Smooth muscle cell (in vitro differentiated cells): Measurements from ENCODE around the gene ARMC6. TPM values are rescaled to one million over a fixed set of nuclear protein-coding genes. Genes with fewer than 3 reads are reported as not detected.

Experiments
- DNase-seq: peaks from one replicate; lab custom pipeline; 2025; ENCODE audit not compliant: unreplicated experiment; lab: John Stamatoyannopoulos, UW
- H2AFZ ChIP-seq: fragments of 200-600 bp; sonication (generic); 2 replicates; pipeline ENCODE4 v1.6.0; 2016; ENCODE audit warnings: antibody characterized with exemption, low read depth, mild to moderate bottlenecking
- H3F3A ChIP-seq: fragments of 200-600 bp; sonication (generic); 2 replicates; pipeline ENCODE4 v1.6.0; 2017; ENCODE audit warnings: antibody characterized with exemption, low read depth
- H3K27ac ChIP-seq: fragments of 200-600 bp; sonication (generic); 2 replicates; pipeline ENCODE4 v1.5.1; 2016; ENCODE audit warnings: low read depth, mild to moderate bottlenecking
- H3K27me3 ChIP-seq: fragments of 200-600 bp; sonication (generic); 2 replicates; pipeline ENCODE4 v1.6.1; 2016; ENCODE audit warnings: low read depth, mild to moderate bottlenecking
- H3K36me3 ChIP-seq: fragments of 200-600 bp; sonication (generic); 2 replicates; pipeline ENCODE4 v1.5.1; 2016; ENCODE audit warnings: low read depth
- H3K4me1 ChIP-seq: fragments of 200-600 bp; sonication (generic); 2 replicates; pipeline ENCODE4 v1.5.1; 2016; ENCODE audit warnings: low read depth
- H3K4me2 ChIP-seq: fragments of 200-600 bp; sonication (generic); 2 replicates; pipeline ENCODE4 v1.6.0; 2016; ENCODE audit warnings: mild to moderate bottlenecking
- H3K4me3 ChIP-seq: fragments of 200-600 bp; sonication (generic); 2 replicates; pipeline ENCODE4 v1.5.1; 2016; ENCODE audit warnings: mild to moderate bottlenecking
- H3K79me2 ChIP-seq: fragments of 200-600 bp; sonication (generic); 2 replicates; pipeline ENCODE4 v1.6.0; 2016; ENCODE audit warnings: low read depth, mild to moderate bottlenecking
- H3K9ac ChIP-seq: fragments of 200-600 bp; sonication (generic); 2 replicates; pipeline ENCODE4 v1.6.0; 2016; ENCODE audit warnings: low read depth
- H3K9me3 ChIP-seq: fragments of 200-600 bp; sonication (generic); replicated peaks from 2 replicates; pipeline ENCODE4 v1.5.1; 2016; ENCODE audit warnings: low read depth
- H4K20me1 ChIP-seq: fragments of 200-600 bp; sonication (generic); 2 replicates; pipeline ENCODE4 v1.6.0; 2016; ENCODE audit warnings: low read depth
- CTCF ChIP-seq: fragments of 200-600 bp; sonication (generic); IDR thresholded peaks from 2 replicates; pipeline ENCODE4 v1.5.1; 2017; ENCODE audit warnings: borderline replicate concordance, mild to moderate bottlenecking, antibody characterized with exemption; ENCODE audit not compliant: insufficient read depth, poor library complexity, severe bottlenecking
- WGBS: methylation state at CpG from one replicate; pipeline ENCODE4 v1.1.7; 2016; ENCODE audit warnings: low lambda C conversion rate; 5-methylcytosine and 5-hydroxymethylcytosine counted together
- polyA plus RNA-seq: library from polyadenylated mRNA; unstranded; fragments of >200 nt; fragmentation: Nextera tagmentation; extraction: Ambion mirVana; gene quantifications from 2 replicates; pipeline ENCODE4 v1.2.1, GENCODE V29; 2016
- total RNA-seq: library from RNA; depleted of rRNA; stranded (reverse); fragments of >200 nt; gene quantifications from 2 replicates; pipeline ENCODE4 v1.2.3, GENCODE V29; 2014

ARMC6 gene
- total and polyA plus RNA-seq, 2 experiments from 2014 or later = 17.8 to 27.1 TPM

- Histone ChIP-seq H3K4me3 (peak overlapping the region; percentile 54), H3F3A (peaks cover 7% of the 10 kb centered on the region), H3K9ac (no peak overlapping the region), H3K4me2 (peak overlapping the region; percentile 91), H3K79me2 (no peaks in the 10 kb centered on the region), H3K27me3 (no peaks in the 10 kb centered on the region), H2AFZ (no peak overlapping the region), H3K4me1 (peaks cover 6% of the 10 kb centered on the region), H3K36me3 (no peaks in the 10 kb centered on the region), H3K9me3 (no peaks in the 10 kb centered on the region), H3K27ac (no peak overlapping the region), H4K20me1 (peaks cover 8% of the 10 kb centered on the region)
- no peak for TF ChIP-seq CTCF
- DNase-seq = no peak
- WGBS = 30% methylated on average over 24 of the region's 25 CpGs
Observed at GRCh38 chr19:19064811-19065745, 31.7 kb downstream of the ARMC6 start.

DNA sequence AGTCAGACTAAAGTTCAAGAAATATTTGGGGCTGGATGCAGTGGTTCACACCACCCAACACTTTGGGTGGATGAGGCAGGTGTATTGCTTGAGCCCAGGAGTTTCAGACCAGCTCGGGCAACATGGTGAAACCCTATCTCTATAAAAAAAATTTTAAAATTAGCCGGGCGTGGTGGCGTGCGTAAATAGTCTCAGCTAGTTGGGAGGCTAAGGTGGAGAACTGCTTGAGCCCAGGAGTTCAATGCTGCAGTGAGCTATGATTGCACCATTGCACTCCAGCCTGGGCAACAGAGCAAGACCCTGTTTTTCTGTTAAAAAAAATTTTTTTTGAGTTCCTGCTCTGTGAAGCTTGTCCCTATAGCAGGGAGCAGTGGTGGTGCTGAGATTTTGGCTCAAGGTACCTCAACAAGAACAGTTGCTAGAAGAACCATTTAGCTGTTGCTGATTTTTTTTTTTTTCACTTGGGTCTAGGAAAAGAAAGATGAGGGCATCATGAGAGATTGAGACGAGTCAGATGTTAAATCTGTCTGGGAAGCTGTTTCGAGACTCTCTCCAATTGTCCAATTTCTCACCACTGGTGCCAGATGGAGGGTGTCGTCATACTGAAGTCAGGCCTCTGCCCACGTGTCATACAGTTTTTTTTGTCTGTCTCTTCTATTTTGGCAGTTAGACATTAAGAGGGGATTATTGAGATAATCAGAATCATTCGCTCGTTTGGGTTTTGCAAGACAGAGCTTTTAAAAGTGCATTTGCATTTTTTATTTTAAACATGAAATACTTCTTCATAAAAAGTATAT is 34.1 kb downstream of the ARMC6 start:
- H3K4me1 ChIP-seq = peaks cover 6% of the 10 kb centered on the region
- no peak for DNase-seq
- H3K9ac ChIP-seq = no peak overlapping the region

GRCh38 chr19:19068659-19069654 is 35.6 kb downstream of the ARMC6 start:
- 89% methylated on average over 11 of the region's 11 CpGs for WGBS
- H2AFZ ChIP-seq = no peak overlapping the region
- H4K20me1 ChIP-seq = peaks cover 27% of the 10 kb centered on the region
- H3K27ac ChIP-seq = no peak overlapping the region
- H3F3A ChIP-seq = no peaks in the 10 kb centered on the region
- peaks cover 6% of the 10 kb centered on the region for H3K4me1 ChIP-seq
- H3K9ac ChIP-seq = no peak overlapping the region
- H3K79me2 ChIP-seq = no peaks in the 10 kb centered on the region
- no peak overlapping the region for H3K4me2 ChIP-seq
- TF ChIP-seq CTCF = no peak
- DNase-seq = no peak
- no peaks in the 10 kb centered on the region for H3K9me3 ChIP-seq
- H3K27me3 ChIP-seq = no peaks in the 10 kb centered on the region
- H3K4me3 ChIP-seq = no peak overlapping the region
- H3K36me3 ChIP-seq = no peaks in the 10 kb centered on the region

More for the DNA sequence above, 34.1 kb downstream of the ARMC6 start:
- TF ChIP-seq CTCF = no peak
- Histone ChIP-seq H3F3A (peaks cover 7% of the 10 kb centered on the region), H3K36me3 (no peaks in the 10 kb centered on the region), H3K27me3 (no peaks in the 10 kb centered on the region), H3K4me2 (no peak overlapping the region), H3K9me3 (no peaks in the 10 kb centered on the region), H3K79me2 (no peaks in the 10 kb centered on the region), H3K4me3 (no peak overlapping the region), H4K20me1 (peaks cover 12% of the 10 kb centered on the region), H3K27ac (no peak overlapping the region), H2AFZ (no peak overlapping the region)
- WGBS = 91% methylated on average over 11 of the region's 11 CpGs
